Measurements from ENCODE around the gene PLPPR1. TPM values are rescaled to one million over a fixed set of nuclear protein-coding genes. Genes with fewer than 3 reads are reported as not detected.

PLPPR1 gene
- polyA plus RNA-seq, 3 donors, result not detected

DNA sequence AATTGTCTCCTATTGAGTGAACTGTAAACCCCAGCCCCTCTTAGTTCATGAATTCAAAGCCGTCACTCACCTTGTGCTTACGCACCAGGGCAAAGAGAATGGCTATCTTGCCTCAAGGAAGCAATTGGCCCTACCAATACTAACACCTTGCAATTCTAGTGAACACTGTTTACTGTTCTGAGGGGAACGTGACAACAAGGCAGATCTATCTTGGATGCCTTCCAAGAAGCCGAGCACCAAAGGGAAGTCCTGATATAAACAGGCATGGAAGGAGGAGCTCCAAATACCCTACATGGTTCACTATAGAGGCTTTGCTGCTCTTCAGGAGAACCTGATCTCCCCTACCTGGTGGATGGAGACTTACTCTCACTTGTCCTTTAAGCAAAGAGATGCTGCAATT is 1.7 kb upstream of the PLPPR1 start:
- H3K36me3 Mint-ChIP-seq, result no peaks in the 10 kb centered on the region
- H3K79me2 ChIP-seq (ENCODE audit: insufficient read depth, low read length), result no peaks in the 10 kb centered on the region
- no peaks in the 10 kb centered on the region for H4K20me1 ChIP-seq (ENCODE audit: insufficient read depth, low read length)
- H3K9me3 Mint-ChIP-seq, result peaks cover 0 to 15% (median 3%) of the 10 kb centered on the region in 7 donors
- H3K27ac Mint-ChIP-seq, result no peak overlapping the region
- TF ChIP-seq, protein P1, sequence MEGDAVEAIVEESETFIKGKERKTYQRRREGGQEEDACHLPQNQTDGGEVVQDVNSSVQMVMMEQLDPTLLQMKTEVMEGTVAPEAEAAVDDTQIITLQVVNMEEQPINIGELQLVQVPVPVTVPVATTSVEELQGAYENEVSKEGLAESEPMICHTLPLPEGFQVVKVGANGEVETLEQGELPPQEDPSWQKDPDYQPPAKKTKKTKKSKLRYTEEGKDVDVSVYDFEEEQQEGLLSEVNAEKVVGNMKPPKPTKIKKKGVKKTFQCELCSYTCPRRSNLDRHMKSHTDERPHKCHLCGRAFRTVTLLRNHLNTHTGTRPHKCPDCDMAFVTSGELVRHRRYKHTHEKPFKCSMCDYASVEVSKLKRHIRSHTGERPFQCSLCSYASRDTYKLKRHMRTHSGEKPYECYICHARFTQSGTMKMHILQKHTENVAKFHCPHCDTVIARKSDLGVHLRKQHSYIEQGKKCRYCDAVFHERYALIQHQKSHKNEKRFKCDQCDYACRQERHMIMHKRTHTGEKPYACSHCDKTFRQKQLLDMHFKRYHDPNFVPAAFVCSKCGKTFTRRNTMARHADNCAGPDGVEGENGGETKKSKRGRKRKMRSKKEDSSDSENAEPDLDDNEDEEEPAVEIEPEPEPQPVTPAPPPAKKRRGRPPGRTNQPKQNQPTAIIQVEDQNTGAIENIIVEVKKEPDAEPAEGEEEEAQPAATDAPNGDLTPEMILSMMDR (IDR thresholded peaks at IDR 0.05), result no peak
- H3K4me3 Mint-ChIP-seq, result no peak overlapping the region
- H3K4me2 ChIP-seq (replicated peaks; ENCODE audit: extremely low read depth, low read length, poor library complexity, severe bottlenecking), result no peak overlapping the region
- H3K9me3 ChIP-seq (replicated peaks in 1 of 2; ENCODE audit: control insufficient read depth in 1 of 2, insufficient read depth in 1 of 2, low read length in 2 of 2), result no peaks in the 10 kb centered on the region
- H2AFZ ChIP-seq (ENCODE audit: insufficient read depth, low read depth, low read length, poor library complexity, severe bottlenecking), result no peak overlapping the region
- H3K27ac ChIP-seq (ENCODE audit: low read depth in 1 of 2, low read length in 2 of 2), result no peak overlapping the region
- intact Hi-C loops (cut with micrococcal nuclease), result no loop called here
- no peaks in the 10 kb centered on the region for H3K4me1 Mint-ChIP-seq
- 88% methylated on average over 2 of the region's 4 CpGs for WGBS (ENCODE audit: insufficient coverage)
- H3K4me1 ChIP-seq (ENCODE audit: control insufficient read depth in 1 of 2, insufficient read depth in 2 of 2, low read length in 2 of 2), result no peaks in the 10 kb centered on the region
- peaks cover 41 to 45% (median 42%) of the 10 kb centered on the region in 3 donors for H3K27me3 Mint-ChIP-seq (ENCODE audit: low read depth in 3 of 3)
- H3K4me3 ChIP-seq (replicated peaks in 1 of 3; ENCODE audit: low read depth in 2 of 3, low read length in 3 of 3), result no peak overlapping the region
- peaks cover 34 to 49% of the 10 kb centered on the region in 2 donors for H3K27me3 ChIP-seq (ENCODE audit: control insufficient read depth in 2 of 2, insufficient read depth in 2 of 2, low read length in 2 of 2)
- no peak for DNase-seq
- no peak overlapping the region for H3K9ac ChIP-seq (ENCODE audit: insufficient read depth, low read length, poor library complexity, severe bottlenecking)
- H3K36me3 ChIP-seq (replicated peaks in 1 of 2; ENCODE audit: control insufficient read depth in 1 of 2, insufficient read depth in 2 of 2, low read length in 2 of 2), result no peaks in the 10 kb centered on the region

DNA sequence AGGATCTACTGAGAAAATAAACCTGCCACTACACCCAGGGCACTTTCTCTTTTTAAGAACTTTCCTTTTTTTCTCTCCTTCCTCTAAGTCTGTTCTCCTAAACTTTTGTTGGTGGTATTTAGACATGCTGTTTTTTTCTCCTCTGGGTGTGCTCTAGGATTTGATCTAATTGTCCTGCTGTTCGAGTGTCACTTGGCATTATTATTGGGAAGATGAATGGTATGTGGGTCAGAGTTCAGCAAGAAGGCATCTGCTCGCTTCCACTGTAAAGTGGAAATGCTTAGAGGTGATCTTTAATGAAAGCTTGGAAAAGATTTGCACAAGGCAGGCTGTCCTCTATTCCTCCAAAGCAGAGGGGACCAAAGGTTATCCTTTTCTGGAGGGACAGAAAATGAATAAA is 1.3 kb upstream of the PLPPR1 start:
- intact Hi-C loops (cut with micrococcal nuclease), result no loop called here

More for the DNA sequence above, 1.3 kb upstream of the PLPPR1 start:
- Histone ChIP-seq H3K36me3 (replicated peaks in 1 of 2; ENCODE audit: control insufficient read depth in 1 of 2, insufficient read depth in 2 of 2, low read length in 2 of 2) (no peaks in the 10 kb centered on the region), H3K27ac (ENCODE audit: low read depth in 1 of 2, low read length in 2 of 2) (no peak overlapping the region), H3K9me3 (replicated peaks in 1 of 2; ENCODE audit: control insufficient read depth in 1 of 2, insufficient read depth in 1 of 2, low read length in 2 of 2) (no peaks in the 10 kb centered on the region), H3K4me2 (replicated peaks; ENCODE audit: extremely low read depth, low read length, poor library complexity, severe bottlenecking) (no peak overlapping the region), H3K79me2 (ENCODE audit: insufficient read depth, low read length) (no peaks in the 10 kb centered on the region), H4K20me1 (ENCODE audit: insufficient read depth, low read length) (no peaks in the 10 kb centered on the region), H3K27me3 (ENCODE audit: control insufficient read depth in 2 of 2, insufficient read depth in 2 of 2, low read length in 2 of 2) (peaks cover 34 to 50% of the 10 kb centered on the region in 2 donors), H3K9ac (ENCODE audit: insufficient read depth, low read length, poor library complexity, severe bottlenecking) (no peak overlapping the region), H2AFZ (ENCODE audit: insufficient read depth, low read depth, low read length, poor library complexity, severe bottlenecking) (no peak overlapping the region), H3K4me1 (ENCODE audit: control insufficient read depth in 1 of 2, insufficient read depth in 2 of 2, low read length in 2 of 2) (no peaks in the 10 kb centered on the region), H3K4me3 (replicated peaks in 1 of 3; ENCODE audit: low read depth in 2 of 3, low read length in 3 of 3) (no peak overlapping the region)
- 45% methylated on average over 2 of the region's 2 CpGs for WGBS (ENCODE audit: insufficient coverage)
- TF ChIP-seq, protein P1 (IDR thresholded peaks at IDR 0.05), result no peak
- H3K4me3 Mint-ChIP-seq, result peak overlapping the region in 1 of 2 donors; percentile 71
- no peak overlapping the region for H3K27ac Mint-ChIP-seq
- H3K36me3 Mint-ChIP-seq, result no peaks in the 10 kb centered on the region
- H3K4me1 Mint-ChIP-seq, result no peaks in the 10 kb centered on the region
- no peak for DNase-seq
- peaks cover 42 to 46% (median 42%) of the 10 kb centered on the region in 3 donors for H3K27me3 Mint-ChIP-seq (ENCODE audit: low read depth in 3 of 3)
- H3K9me3 Mint-ChIP-seq, result peaks cover 0 to 15% (median 3%) of the 10 kb centered on the region in 7 donors

Data from CD14-positive monocyte (primary cell).